Measurements from ENCODE around the gene SPDYE4.

DNA sequence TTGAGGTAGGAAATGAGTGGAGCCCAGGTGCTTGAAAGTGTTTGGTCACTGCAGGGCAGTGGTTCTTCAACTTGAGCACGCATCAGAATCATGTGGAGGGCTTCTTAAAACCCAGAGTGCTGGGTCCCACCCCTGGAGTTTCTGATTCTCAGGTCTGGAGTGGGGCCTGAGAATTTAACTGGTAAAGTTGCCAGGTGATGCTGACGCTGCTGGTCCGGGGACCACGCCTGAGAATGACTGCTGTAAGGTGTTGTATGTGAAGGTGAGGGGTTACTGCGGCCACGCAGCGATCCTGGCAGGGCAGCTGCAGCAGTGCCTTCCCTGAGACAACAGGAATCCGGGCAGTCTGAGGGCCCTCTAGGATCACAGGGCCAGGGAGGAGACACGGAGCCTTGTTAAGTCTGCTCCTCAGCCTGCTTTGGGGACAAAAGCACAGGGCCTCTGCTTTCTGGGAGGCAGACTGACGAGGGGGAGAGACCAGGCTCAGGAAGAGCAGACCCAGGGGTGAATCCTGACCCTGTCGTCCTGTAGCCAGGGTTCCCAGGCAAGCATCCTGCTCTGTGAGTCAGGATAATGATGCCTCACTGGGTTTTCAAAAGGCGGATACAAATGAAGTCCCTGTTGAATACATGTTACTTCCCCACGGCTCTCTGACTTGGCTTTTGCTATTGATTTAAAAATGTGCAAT is 30.0 kb downstream of the SPDYE4 start:
- TF ChIP-seq, protein P1, sequence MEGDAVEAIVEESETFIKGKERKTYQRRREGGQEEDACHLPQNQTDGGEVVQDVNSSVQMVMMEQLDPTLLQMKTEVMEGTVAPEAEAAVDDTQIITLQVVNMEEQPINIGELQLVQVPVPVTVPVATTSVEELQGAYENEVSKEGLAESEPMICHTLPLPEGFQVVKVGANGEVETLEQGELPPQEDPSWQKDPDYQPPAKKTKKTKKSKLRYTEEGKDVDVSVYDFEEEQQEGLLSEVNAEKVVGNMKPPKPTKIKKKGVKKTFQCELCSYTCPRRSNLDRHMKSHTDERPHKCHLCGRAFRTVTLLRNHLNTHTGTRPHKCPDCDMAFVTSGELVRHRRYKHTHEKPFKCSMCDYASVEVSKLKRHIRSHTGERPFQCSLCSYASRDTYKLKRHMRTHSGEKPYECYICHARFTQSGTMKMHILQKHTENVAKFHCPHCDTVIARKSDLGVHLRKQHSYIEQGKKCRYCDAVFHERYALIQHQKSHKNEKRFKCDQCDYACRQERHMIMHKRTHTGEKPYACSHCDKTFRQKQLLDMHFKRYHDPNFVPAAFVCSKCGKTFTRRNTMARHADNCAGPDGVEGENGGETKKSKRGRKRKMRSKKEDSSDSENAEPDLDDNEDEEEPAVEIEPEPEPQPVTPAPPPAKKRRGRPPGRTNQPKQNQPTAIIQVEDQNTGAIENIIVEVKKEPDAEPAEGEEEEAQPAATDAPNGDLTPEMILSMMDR (conservative IDR thresholded peaks at IDR 0.05; ENCODE audit: low read depth, low read length): no peak
- TF ChIP-seq EZH2 (IDR thresholded peaks at IDR 0.05; ENCODE audit: low read length, unreplicated experiment) (no peak), EZH2phosphoT487 (IDR thresholded peaks at IDR 0.05; ENCODE audit: borderline replicate concordance, low read length) (no peak)
